GM19455 (cell line): Measurements from ENCODE around the gene GLYAT.
"Not testable (repeated sequence)": the region's sequence is repeated elsewhere in the genome, so short reads cannot be mapped to it uniquely, and the experiment has no call there.

Experiments
- ATAC-seq: cut with Tn5 transposase; IDR thresholded peaks from one replicate; pipeline ENCODE4 v1.9.1; 2021; ENCODE audit not compliant: unreplicated experiment

GLYAT gene

GRCh38 chr11:58685973-58686722 lies 45.6 kb downstream of the GLYAT start:
- no peak for ATAC-seq

- not testable (repeated sequence) for ATAC-seq
Measured at GRCh38 chr11:58682660-58683059, 49.1 kb downstream of the GLYAT start.

GRCh38 chr11:58677536-58677935 lies 54.2 kb downstream of the GLYAT start:
- not testable (repeated sequence) for ATAC-seq

GRCh38 chr11:58676563-58677135 lies 55.1 kb downstream of the GLYAT start:
- no peak for ATAC-seq

GRCh38 chr11:58675334-58676155 lies 56.2 kb downstream of the GLYAT start:
- peak; percentile 89 for ATAC-seq

GRCh38 chr11:58674609-58675008 lies 57.1 kb downstream of the GLYAT start:
- ATAC-seq = no peak

GRCh38 chr11:58671983-58672633 lies 59.6 kb downstream of the GLYAT start:
- ATAC-seq = no peak

- ATAC-seq = no peak
Measured at GRCh38 chr11:58659910-58660570, 71.7 kb downstream of the GLYAT start.

GRCh38 chr11:58659404-58659803 lies 72.3 kb downstream of the GLYAT start:
- no peak for ATAC-seq
